GM12878 (cell line): ENCODE measurements around the gene CATSPER3. TPM values are rescaled to one million over a fixed set of nuclear protein-coding genes. Genes with fewer than 3 reads are reported as not detected.

Experiments
- CHD1 ChIP-seq: IDR thresholded peaks from 2 replicates; pipeline ENCODE4 v1.6.1; 2012; ENCODE audit warnings: low read depth, low read length, improper control_type of control experiment
- ESRRA ChIP-seq: IDR thresholded peaks from 2 replicates; pipeline ENCODE4 v1.6.1; 2012; ENCODE audit warnings: mild to moderate bottlenecking, low read length, improper control_type of control experiment
- HCFC1 ChIP-seq: fragments of 150-350 bp; IDR thresholded peaks from 2 replicates; pipeline ENCODE4 v1.6.1; 2014; ENCODE audit warnings: low read length
- NBN ChIP-seq: fragments of 450-650 bp; IDR thresholded peaks from 2 replicates; pipeline ENCODE4 v1.6.1; 2016
- RBBP5 ChIP-seq: fragments of 200-600 bp; sonication (generic); conservative IDR thresholded peaks from 2 replicates; pipeline ENCODE4 v1.6.1; 2016
- ZBTB40 ChIP-seq: fragments of 450-650 bp; IDR thresholded peaks from 2 replicates; pipeline ENCODE4 v1.6.1; 2016; ENCODE audit warnings: mild to moderate bottlenecking, moderate library complexity, borderline replicate concordance
- polyA plus RNA-seq, 11 experiments: library from polyadenylated mRNA; depleted of rRNA in 4 of 11; unstranded in 6 of 11; stranded (reverse) in 5 of 11; fragments of >200 nt; fragmentation: Nextera tagmentation in 4 of 11; fragmentation: Illumina TruSeq in 1 of 11; extraction: Ambion mirVana in 4 of 11; extraction: Trizol in 1 of 11; gene quantifications; 1 replicate in 1 of 11; 2 replicates in 10 of 11; pipeline versions ENCODE4 v1.2.1 to v1.2.3, GENCODE V29; 2011 to 2016; ENCODE audit warnings: inconsistent platforms in 2 of 11, missing spikeins in 2 of 11, low read depth in 1 of 11
- total RNA-seq, 4 experiments: library from RNA; depleted of rRNA in 3 of 4; stranded (reverse); fragments of >200 nt in 3 of 4; fragmentation: Illumina TruSeq in 1 of 4; extraction: Trizol in 1 of 4; gene quantifications; 2 replicates each; pipeline versions ENCODE4 v1.2.1 to v1.2.3, GENCODE V29; 2013 to 2021
- TF ChIP-seq, protein P1 (sequence below): fragments of 450-650 bp; IDR thresholded peaks from 2 replicates; pipeline ENCODE4 v1.6.1; 2018; ENCODE audit warnings: borderline replicate concordance, mild to moderate bottlenecking; ENCODE audit not compliant: partially characterized antibody
- TF ChIP-seq, protein P2 (sequence below): fragments of 450-650 bp; IDR thresholded peaks from 2 replicates; pipeline ENCODE4 v1.6.1; 2017; ENCODE audit warnings: low read depth, mild to moderate bottlenecking, moderate library complexity

The CATSPER3 gene
- total and polyA plus RNA-seq, 10 of the 15 experiments (the other 5 are each of a cell fraction or from before 2014, with no cell fraction given): 0.06 to 0.38 (median 0.13) TPM; not detected in 4

GRCh38 chr5:134968055-134968454, 348 bp downstream of the CATSPER3 start (continued):
- no peak for TF ChIP-seq ZBTB40
- no peak for TF ChIP-seq NBN
- no peak for TF ChIP-seq CHD1
- TF ChIP-seq RBBP5: no peak
- TF ChIP-seq, protein P1, sequence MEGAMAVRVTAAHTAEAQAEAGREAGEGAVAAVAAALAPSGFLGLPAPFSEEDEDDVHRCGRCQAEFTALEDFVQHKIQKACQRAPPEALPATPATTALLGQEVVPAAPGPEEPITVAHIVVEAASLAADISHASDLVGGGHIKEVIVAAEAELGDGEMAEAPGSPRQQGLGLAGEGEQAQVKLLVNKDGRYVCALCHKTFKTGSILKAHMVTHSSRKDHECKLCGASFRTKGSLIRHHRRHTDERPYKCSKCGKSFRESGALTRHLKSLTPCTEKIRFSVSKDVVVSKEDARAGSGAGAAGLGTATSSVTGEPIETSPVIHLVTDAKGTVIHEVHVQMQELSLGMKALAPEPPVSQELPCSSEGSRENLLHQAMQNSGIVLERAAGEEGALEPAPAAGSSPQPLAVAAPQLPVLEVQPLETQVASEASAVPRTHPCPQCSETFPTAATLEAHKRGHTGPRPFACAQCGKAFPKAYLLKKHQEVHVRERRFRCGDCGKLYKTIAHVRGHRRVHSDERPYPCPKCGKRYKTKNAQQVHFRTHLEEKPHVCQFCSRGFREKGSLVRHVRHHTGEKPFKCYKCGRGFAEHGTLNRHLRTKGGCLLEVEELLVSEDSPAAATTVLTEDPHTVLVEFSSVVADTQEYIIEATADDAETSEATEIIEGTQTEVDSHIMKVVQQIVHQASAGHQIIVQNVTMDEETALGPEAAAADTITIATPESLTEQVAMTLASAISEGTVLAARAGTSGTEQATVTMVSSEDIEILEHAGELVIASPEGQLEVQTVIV: no peak
- TF ChIP-seq ESRRA: no peak
- TF ChIP-seq, protein P2, sequence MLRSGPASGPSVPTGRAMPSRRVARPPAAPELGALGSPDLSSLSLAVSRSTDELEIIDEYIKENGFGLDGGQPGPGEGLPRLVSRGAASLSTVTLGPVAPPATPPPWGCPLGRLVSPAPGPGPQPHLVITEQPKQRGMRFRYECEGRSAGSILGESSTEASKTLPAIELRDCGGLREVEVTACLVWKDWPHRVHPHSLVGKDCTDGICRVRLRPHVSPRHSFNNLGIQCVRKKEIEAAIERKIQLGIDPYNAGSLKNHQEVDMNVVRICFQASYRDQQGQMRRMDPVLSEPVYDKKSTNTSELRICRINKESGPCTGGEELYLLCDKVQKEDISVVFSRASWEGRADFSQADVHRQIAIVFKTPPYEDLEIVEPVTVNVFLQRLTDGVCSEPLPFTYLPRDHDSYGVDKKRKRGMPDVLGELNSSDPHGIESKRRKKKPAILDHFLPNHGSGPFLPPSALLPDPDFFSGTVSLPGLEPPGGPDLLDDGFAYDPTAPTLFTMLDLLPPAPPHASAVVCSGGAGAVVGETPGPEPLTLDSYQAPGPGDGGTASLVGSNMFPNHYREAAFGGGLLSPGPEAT: no peak
- no peak for TF ChIP-seq HCFC1
